ENCODE data around the gene ALG6.

DNA sequence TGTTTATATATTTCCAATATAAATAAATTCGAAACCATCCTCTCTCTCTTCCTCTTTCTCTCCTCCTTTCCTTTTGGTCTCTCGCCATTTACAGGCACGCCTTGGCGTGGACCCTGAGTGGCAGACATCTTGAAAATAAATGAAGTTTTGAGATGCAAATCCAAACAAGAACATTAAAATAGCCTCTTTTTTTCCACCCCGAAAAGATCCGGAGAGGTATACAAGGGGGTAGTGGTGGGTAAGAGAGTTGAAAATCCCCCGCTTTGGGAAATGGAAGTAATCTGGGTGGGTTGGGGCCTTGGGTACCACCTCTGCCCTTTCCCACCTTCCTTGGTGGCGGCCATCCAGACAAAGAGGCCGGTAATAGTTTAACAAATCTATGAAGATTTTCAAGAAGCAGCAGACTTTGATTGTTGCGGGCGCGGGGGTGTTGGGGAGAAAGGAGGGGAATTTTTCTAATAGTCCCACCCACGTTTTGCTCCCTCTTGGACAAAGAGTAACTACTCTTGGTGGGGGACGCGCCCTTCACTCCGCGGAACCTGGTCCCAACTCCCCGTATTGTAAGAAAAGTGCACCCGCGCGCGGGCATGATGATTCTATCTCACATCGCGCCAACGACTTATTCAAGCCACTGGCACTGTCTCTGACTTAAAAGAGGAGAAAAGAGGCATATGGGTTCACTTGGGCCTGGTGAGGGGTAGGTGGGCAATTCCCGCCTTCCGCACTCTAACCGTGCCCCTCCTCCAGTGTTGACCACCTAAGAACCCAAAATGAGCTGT, 49.0 kb upstream of the ALG6 start:
- TF ChIP-seq, protein P1, sequence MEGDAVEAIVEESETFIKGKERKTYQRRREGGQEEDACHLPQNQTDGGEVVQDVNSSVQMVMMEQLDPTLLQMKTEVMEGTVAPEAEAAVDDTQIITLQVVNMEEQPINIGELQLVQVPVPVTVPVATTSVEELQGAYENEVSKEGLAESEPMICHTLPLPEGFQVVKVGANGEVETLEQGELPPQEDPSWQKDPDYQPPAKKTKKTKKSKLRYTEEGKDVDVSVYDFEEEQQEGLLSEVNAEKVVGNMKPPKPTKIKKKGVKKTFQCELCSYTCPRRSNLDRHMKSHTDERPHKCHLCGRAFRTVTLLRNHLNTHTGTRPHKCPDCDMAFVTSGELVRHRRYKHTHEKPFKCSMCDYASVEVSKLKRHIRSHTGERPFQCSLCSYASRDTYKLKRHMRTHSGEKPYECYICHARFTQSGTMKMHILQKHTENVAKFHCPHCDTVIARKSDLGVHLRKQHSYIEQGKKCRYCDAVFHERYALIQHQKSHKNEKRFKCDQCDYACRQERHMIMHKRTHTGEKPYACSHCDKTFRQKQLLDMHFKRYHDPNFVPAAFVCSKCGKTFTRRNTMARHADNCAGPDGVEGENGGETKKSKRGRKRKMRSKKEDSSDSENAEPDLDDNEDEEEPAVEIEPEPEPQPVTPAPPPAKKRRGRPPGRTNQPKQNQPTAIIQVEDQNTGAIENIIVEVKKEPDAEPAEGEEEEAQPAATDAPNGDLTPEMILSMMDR (conservative IDR thresholded peaks at IDR 0.05 in 1 of 2, IDR thresholded peaks at IDR 0.05 in 1 of 2; ENCODE audit: low read depth in 1 of 2, low read length in 2 of 2): no peak
- no peak for TF ChIP-seq EZH2 (IDR thresholded peaks at IDR 0.05; ENCODE audit: low read length, missing control alignments)
